Measurements from ENCODE around the gene GUCY1A2.

The GUCY1A2 gene

GRCh38 chr11:106854429-106854828 is 163.8 kb downstream of the GUCY1A2 start:
- Histone ChIP-seq H3K27me3 (ENCODE audit: control insufficient read depth, insufficient read depth, low read length, poor library complexity, severe bottlenecking) (no peaks in the 10 kb centered on the region), H3K27ac (ENCODE audit: insufficient read depth, low read depth, low read length, poor library complexity, severe bottlenecking) (no peak overlapping the region), H3K4me3 (ENCODE audit: insufficient read depth, low read depth, low read length) (no peak overlapping the region), H3K4me1 (ENCODE audit: control insufficient read depth, insufficient read depth, low read length) (no peaks in the 10 kb centered on the region), H3K36me3 (ENCODE audit: control insufficient read depth, insufficient read depth, low read length) (no peaks in the 10 kb centered on the region), H3K9me3 (ENCODE audit: control insufficient read depth, low read length) (no peaks in the 10 kb centered on the region)
- WGBS, 2 experiments: 93% methylated on average over 7 of the region's 7 CpGs

- WGBS, 2 experiments: 79 to 86% methylated on average over 1 of the region's 1 CpG
- Histone ChIP-seq H3K36me3 (ENCODE audit: control insufficient read depth, insufficient read depth, low read length) (no peaks in the 10 kb centered on the region), H3K4me3 (ENCODE audit: insufficient read depth, low read depth, low read length) (no peak overlapping the region), H3K27me3 (ENCODE audit: control insufficient read depth, insufficient read depth, low read length, poor library complexity, severe bottlenecking) (no peaks in the 10 kb centered on the region), H3K4me1 (ENCODE audit: control insufficient read depth, insufficient read depth, low read length) (no peaks in the 10 kb centered on the region), H3K27ac (ENCODE audit: insufficient read depth, low read depth, low read length, poor library complexity, severe bottlenecking) (no peak overlapping the region), H3K9me3 (ENCODE audit: control insufficient read depth, low read length) (no peaks in the 10 kb centered on the region)
These were observed 164.3 kb downstream of the GUCY1A2 start for GRCh38 chr11:106853850-106854401.

DNA sequence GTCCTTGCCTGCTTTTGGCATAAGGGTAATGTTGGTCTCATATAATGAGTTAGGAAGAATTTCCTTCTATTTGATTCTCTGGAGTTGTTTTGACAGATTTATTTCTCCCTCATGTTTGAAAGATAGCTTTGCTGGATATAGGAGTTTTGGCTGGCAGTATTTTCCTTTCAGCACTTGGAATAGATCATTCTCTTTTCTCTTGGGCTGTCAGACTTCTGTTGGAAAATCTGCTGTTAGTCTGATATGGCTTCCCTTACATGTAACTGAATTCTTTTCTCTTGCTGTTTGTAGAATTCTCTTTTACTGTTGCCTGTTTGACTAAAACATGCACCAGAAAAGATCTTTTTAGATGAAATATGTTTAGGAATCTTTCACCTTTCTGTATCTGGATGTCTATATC is 165.5 kb downstream of the GUCY1A2 start:
- no peak overlapping the region for H3K27ac ChIP-seq (ENCODE audit: insufficient read depth, low read depth, low read length, poor library complexity, severe bottlenecking)
- H3K27me3 ChIP-seq (ENCODE audit: control insufficient read depth, insufficient read depth, low read length, poor library complexity, severe bottlenecking): no peaks in the 10 kb centered on the region
- H3K36me3 ChIP-seq (ENCODE audit: control insufficient read depth, insufficient read depth, low read length): no peaks in the 10 kb centered on the region
- no peaks in the 10 kb centered on the region for H3K4me1 ChIP-seq (ENCODE audit: control insufficient read depth, insufficient read depth, low read length)
- H3K9me3 ChIP-seq (ENCODE audit: control insufficient read depth, low read length): no peaks in the 10 kb centered on the region
- H3K4me3 ChIP-seq (ENCODE audit: insufficient read depth, low read depth, low read length): no peak overlapping the region

GRCh38 chr11:106848526-106848925 is 169.8 kb downstream of the GUCY1A2 start:
- Histone ChIP-seq H3K9me3 (ENCODE audit: control insufficient read depth, low read length) (no peaks in the 10 kb centered on the region), H3K4me1 (ENCODE audit: control insufficient read depth, insufficient read depth, low read length) (no peaks in the 10 kb centered on the region), H3K27me3 (ENCODE audit: control insufficient read depth, insufficient read depth, low read length, poor library complexity, severe bottlenecking) (no peaks in the 10 kb centered on the region), H3K27ac (ENCODE audit: insufficient read depth, low read depth, low read length, poor library complexity, severe bottlenecking) (no peak overlapping the region), H3K36me3 (ENCODE audit: control insufficient read depth, insufficient read depth, low read length) (no peaks in the 10 kb centered on the region), H3K4me3 (ENCODE audit: insufficient read depth, low read depth, low read length) (no peak overlapping the region)

GRCh38 chr11:106842134-106842533 is 176.1 kb downstream of the GUCY1A2 start:
- H3K27ac ChIP-seq (ENCODE audit: insufficient read depth, low read depth, low read length, poor library complexity, severe bottlenecking): no peak overlapping the region
- no peaks in the 10 kb centered on the region for H3K36me3 ChIP-seq (ENCODE audit: control insufficient read depth, insufficient read depth, low read length)
- no peaks in the 10 kb centered on the region for H3K4me1 ChIP-seq (ENCODE audit: control insufficient read depth, insufficient read depth, low read length)
- H3K9me3 ChIP-seq (ENCODE audit: control insufficient read depth, low read length): no peaks in the 10 kb centered on the region
- H3K27me3 ChIP-seq (ENCODE audit: control insufficient read depth, insufficient read depth, low read length, poor library complexity, severe bottlenecking): no peaks in the 10 kb centered on the region
- H3K4me3 ChIP-seq (ENCODE audit: insufficient read depth, low read depth, low read length): no peak overlapping the region

GRCh38 chr11:106840947-106841346 is 177.3 kb downstream of the GUCY1A2 start:
- no peaks in the 10 kb centered on the region for H3K27me3 ChIP-seq (ENCODE audit: control insufficient read depth, insufficient read depth, low read length, poor library complexity, severe bottlenecking)
- H3K27ac ChIP-seq (ENCODE audit: insufficient read depth, low read depth, low read length, poor library complexity, severe bottlenecking): no peak overlapping the region
- WGBS, 2 experiments: 80 to 92% methylated on average over 1 to 3 of the region's 3 CpGs
- no peak overlapping the region for H3K4me3 ChIP-seq (ENCODE audit: insufficient read depth, low read depth, low read length)
- H3K9me3 ChIP-seq (ENCODE audit: control insufficient read depth, low read length): no peaks in the 10 kb centered on the region
- no peaks in the 10 kb centered on the region for H3K36me3 ChIP-seq (ENCODE audit: control insufficient read depth, insufficient read depth, low read length)
- no peaks in the 10 kb centered on the region for H3K4me1 ChIP-seq (ENCODE audit: control insufficient read depth, insufficient read depth, low read length)

DNA sequence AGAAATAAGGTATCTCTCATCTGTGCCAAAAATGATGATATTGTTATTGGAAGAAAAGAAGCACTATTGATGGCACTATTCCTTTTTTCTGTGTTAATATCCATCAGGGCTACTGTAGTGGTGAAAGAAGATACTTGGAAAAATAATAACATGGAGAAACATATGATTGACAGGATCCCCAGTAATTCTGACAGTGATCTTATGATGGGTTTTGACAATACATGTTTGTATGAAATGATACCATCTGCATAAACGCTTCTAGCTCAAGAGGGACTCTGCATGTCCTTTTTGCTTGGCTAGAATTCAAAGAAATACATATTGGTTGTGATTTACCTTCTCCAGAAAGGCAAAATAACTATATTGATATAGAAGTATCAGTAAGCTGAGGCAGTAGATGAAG is 178.1 kb downstream of the GUCY1A2 start:
- H3K9me3 ChIP-seq (ENCODE audit: control insufficient read depth, low read length): no peaks in the 10 kb centered on the region
- no peaks in the 10 kb centered on the region for H3K4me1 ChIP-seq (ENCODE audit: control insufficient read depth, insufficient read depth, low read length)
- no peak overlapping the region for H3K27ac ChIP-seq (ENCODE audit: insufficient read depth, low read depth, low read length, poor library complexity, severe bottlenecking)
- no peak overlapping the region for H3K4me3 ChIP-seq (ENCODE audit: insufficient read depth, low read depth, low read length)
- WGBS, 2 experiments: 83 to 100% methylated on average over 1 of the region's 1 CpG
- no peaks in the 10 kb centered on the region for H3K36me3 ChIP-seq (ENCODE audit: control insufficient read depth, insufficient read depth, low read length)
- no peaks in the 10 kb centered on the region for H3K27me3 ChIP-seq (ENCODE audit: control insufficient read depth, insufficient read depth, low read length, poor library complexity, severe bottlenecking)

DNA sequence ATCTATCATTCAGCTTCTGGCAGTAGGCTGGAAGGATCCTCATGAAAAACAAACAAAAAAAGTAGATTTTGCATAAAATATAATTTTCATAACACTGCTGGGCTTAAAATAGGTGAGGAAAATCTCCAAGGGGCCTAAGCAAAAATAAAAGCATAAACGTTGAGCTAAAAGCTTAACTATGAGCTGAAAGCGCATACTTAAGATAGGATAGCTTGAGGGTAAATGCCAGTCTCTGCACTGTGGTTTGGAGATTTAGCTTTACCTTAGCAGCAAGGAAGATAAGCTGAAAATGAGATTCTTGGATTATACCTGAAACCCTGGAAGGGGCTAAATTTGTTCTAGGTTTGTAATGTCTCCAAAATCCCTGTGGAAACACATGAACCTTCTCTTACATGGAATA is 183.7 kb downstream of the GUCY1A2 start:
- no peaks in the 10 kb centered on the region for H3K27me3 ChIP-seq (ENCODE audit: control insufficient read depth, insufficient read depth, low read length, poor library complexity, severe bottlenecking)
- WGBS, 2 experiments: 91% methylated on average over 2 of the region's 2 CpGs
- no peaks in the 10 kb centered on the region for H3K36me3 ChIP-seq (ENCODE audit: control insufficient read depth, insufficient read depth, low read length)
- H3K27ac ChIP-seq (ENCODE audit: insufficient read depth, low read depth, low read length, poor library complexity, severe bottlenecking): no peak overlapping the region
- no peak overlapping the region for H3K4me3 ChIP-seq (ENCODE audit: insufficient read depth, low read depth, low read length)
- H3K9me3 ChIP-seq (ENCODE audit: control insufficient read depth, low read length): no peaks in the 10 kb centered on the region
- H3K4me1 ChIP-seq (ENCODE audit: control insufficient read depth, insufficient read depth, low read length): no peaks in the 10 kb centered on the region

GRCh38 chr11:106828976-106829375 is 189.3 kb downstream of the GUCY1A2 start:
- Histone ChIP-seq H3K4me3 (ENCODE audit: insufficient read depth, low read depth, low read length) (no peak overlapping the region), H3K9me3 (ENCODE audit: control insufficient read depth, low read length) (no peaks in the 10 kb centered on the region), H3K4me1 (ENCODE audit: control insufficient read depth, insufficient read depth, low read length) (no peaks in the 10 kb centered on the region), H3K27me3 (ENCODE audit: control insufficient read depth, insufficient read depth, low read length, poor library complexity, severe bottlenecking) (no peaks in the 10 kb centered on the region), H3K36me3 (ENCODE audit: control insufficient read depth, insufficient read depth, low read length) (no peaks in the 10 kb centered on the region), H3K27ac (ENCODE audit: insufficient read depth, low read depth, low read length, poor library complexity, severe bottlenecking) (no peak overlapping the region)
- 95% methylated on average over 4 to 5 of the region's 5 CpGs for WGBS, 2 experiments

- no peak overlapping the region for H3K4me3 ChIP-seq (ENCODE audit: insufficient read depth, low read depth, low read length)
- H3K27me3 ChIP-seq (ENCODE audit: control insufficient read depth, insufficient read depth, low read length, poor library complexity, severe bottlenecking): no peaks in the 10 kb centered on the region
- H3K4me1 ChIP-seq (ENCODE audit: control insufficient read depth, insufficient read depth, low read length): no peaks in the 10 kb centered on the region
- no peaks in the 10 kb centered on the region for H3K36me3 ChIP-seq (ENCODE audit: control insufficient read depth, insufficient read depth, low read length)
- H3K27ac ChIP-seq (ENCODE audit: insufficient read depth, low read depth, low read length, poor library complexity, severe bottlenecking): no peak overlapping the region
- 86 to 94% methylated on average over 3 of the region's 3 CpGs for WGBS, 2 experiments
- no peaks in the 10 kb centered on the region for H3K9me3 ChIP-seq (ENCODE audit: control insufficient read depth, low read length)
These were observed 189.7 kb downstream of the GUCY1A2 start for GRCh38 chr11:106828576-106828975.

- Histone ChIP-seq H3K4me3 (ENCODE audit: insufficient read depth, low read depth, low read length) (no peak overlapping the region), H3K27ac (ENCODE audit: insufficient read depth, low read depth, low read length, poor library complexity, severe bottlenecking) (no peak overlapping the region), H3K4me1 (ENCODE audit: control insufficient read depth, insufficient read depth, low read length) (no peaks in the 10 kb centered on the region), H3K27me3 (ENCODE audit: control insufficient read depth, insufficient read depth, low read length, poor library complexity, severe bottlenecking) (no peaks in the 10 kb centered on the region), H3K36me3 (ENCODE audit: control insufficient read depth, insufficient read depth, low read length) (no peaks in the 10 kb centered on the region), H3K9me3 (ENCODE audit: control insufficient read depth, low read length) (no peaks in the 10 kb centered on the region)
- 93 to 97% methylated on average over 21 of the region's 21 CpGs for WGBS, 2 experiments
These were observed 190.6 kb downstream of the GUCY1A2 start for GRCh38 chr11:106827687-106828086.
